SK-N-SH (cell line): Measurements from ENCODE around the gene ADCY1. TPM values are rescaled to one million over a fixed set of nuclear protein-coding genes. Genes with fewer than 3 reads are reported as not detected.

ENCODE experiments used
- CTCF ChIA-PET: fragments of 300-600, 350-600 bp; formaldehyde crosslinking; extraction: SDS; loops from one replicate; lab custom pipeline; 2021; lab: Yijun Ruan, JAX
- POLR2A ChIA-PET: fragments of 350-600 bp; sonication (Branson Sonifier 250); formaldehyde crosslinking; extraction: SDS; loops from one replicate; lab custom pipeline; 2020; ENCODE audit warnings: antibody characterized with exemption, inconsistent platforms; lab: Yijun Ruan, JAX
- DNase-seq: peaks from one replicate; pipeline ENCODE4 v3.0.0; 2012
- H2AFZ ChIP-seq: fragments of 200-600 bp; sonication (generic); 2 replicates; pipeline ENCODE4 v1.8.1; 2016; ENCODE audit warnings: antibody characterized with exemption, mild to moderate bottlenecking, low read depth
- H3F3A ChIP-seq: fragments of 200-600 bp; sonication (generic); replicated peaks from 2 replicates; pipeline ENCODE3; 2016; ENCODE audit warnings: antibody characterized with exemption, mild to moderate bottlenecking; ENCODE audit not compliant: insufficient read depth
- H3K27ac ChIP-seq, 2 experiments: fragments of 200-500 bp in 1 of 2; fragments of 200-600 bp in 1 of 2; sonication (Bioruptor generic) in 1 of 2; sonication (generic), shearing (Covaris generic) in 1 of 2; 2 replicates each; pipeline versions ENCODE4 v1.5.1 to v1.6.1; 2014 to 2016; ENCODE audit warnings: low read depth in 2 of 2, inconsistent platforms in 1 of 2, low read length in 1 of 2, mild to moderate bottlenecking in 1 of 2, mixed read lengths in 1 of 2
- H3K27me3 ChIP-seq: fragments of 200-600 bp; sonication (generic), shearing (Covaris generic); 2 replicates; pipeline ENCODE4 v1.6.1; 2016; ENCODE audit warnings: mixed run types; ENCODE audit not compliant: insufficient read depth
- H3K36me3 ChIP-seq, 2 experiments: fragments of 200-500 bp in 1 of 2; fragments of 200-600 bp in 1 of 2; sonication (Bioruptor generic) in 1 of 2; sonication (generic) in 1 of 2; replicated peaks in 1 of 2; 2 replicates each; pipeline versions ENCODE3 to v1.5.1; 2014 to 2016; ENCODE audit warnings: low read length in 1 of 2, mild to moderate bottlenecking in 1 of 2; ENCODE audit not compliant: insufficient read depth in 2 of 2, control insufficient read depth in 1 of 2
- H3K4me1 ChIP-seq, 2 experiments: fragments of 200-500 bp in 1 of 2; fragments of 200-600 bp in 1 of 2; sonication (Bioruptor generic) in 1 of 2; sonication (generic), shearing (Covaris generic) in 1 of 2; 2 replicates each; pipeline versions ENCODE4 v1.5.1 to v1.6.1; 2014 to 2016; ENCODE audit warnings: low read depth in 1 of 2, low read length in 1 of 2, mixed run types in 1 of 2; ENCODE audit not compliant: insufficient read depth in 2 of 2, control insufficient read depth in 1 of 2
- H3K4me2 ChIP-seq: fragments of 200-600 bp; sonication (generic), shearing (Covaris generic); 2 replicates; pipeline ENCODE4 v1.6.1; 2017; ENCODE audit warnings: mixed run types
- H3K4me3 ChIP-seq, 2 experiments: fragments of 200-500 bp in 1 of 2; fragments of 200-600 bp in 1 of 2; sonication (Bioruptor generic) in 1 of 2; sonication (generic), shearing (Covaris generic) in 1 of 2; 2 replicates each; pipeline versions ENCODE4 v1.5.1 to v1.8.1; 2014 to 2016; ENCODE audit warnings: low read depth in 2 of 2, inconsistent platforms in 1 of 2, low read length in 1 of 2, mild to moderate bottlenecking in 1 of 2, mixed read lengths in 1 of 2, moderate library complexity in 1 of 2
- H3K79me2 ChIP-seq: fragments of 200-600 bp; sonication (generic); 2 replicates; pipeline ENCODE4 v1.8.1; 2017; ENCODE audit warnings: mild to moderate bottlenecking; ENCODE audit not compliant: insufficient read depth
- H3K9ac ChIP-seq: fragments of 200-600 bp; sonication (generic); 2 replicates; pipeline ENCODE4 v1.6.1; 2017; ENCODE audit warnings: mixed run types
- H3K9me2 ChIP-seq: fragments of 200-600 bp; sonication (generic); 2 replicates; pipeline ENCODE4 v1.6.1; 2017; ENCODE audit warnings: mixed run types
- H3K9me3 ChIP-seq: fragments of 200-600 bp; sonication (generic); 2 replicates; pipeline ENCODE4 v1.6.1; 2017; ENCODE audit warnings: mixed run types, mild to moderate bottlenecking, moderate library complexity
- H4K20me1 ChIP-seq: fragments of 200-600 bp; sonication (generic); 2 replicates; pipeline ENCODE4 v1.6.1; 2017; ENCODE audit warnings: mild to moderate bottlenecking, mixed run types; ENCODE audit not compliant: insufficient read depth
- ELF1 ChIP-seq: IDR thresholded peaks from 2 replicates; pipeline ENCODE4 v1.4.0; 2012
- EP300 ChIP-seq, 2 experiments: IDR thresholded peaks; 2 replicates each; pipeline versions ENCODE4 v1.4.0 to v1.6.1; 2012; ENCODE audit warnings: borderline replicate concordance in 1 of 2, low read depth in 1 of 2, low read length in 1 of 2
- EZH2phosphoT487 ChIP-seq: fragments of 200-600 bp; sonication (generic); IDR thresholded peaks from 2 replicates; pipeline ENCODE4 v1.6.1; 2017; ENCODE audit warnings: low read depth, mixed run types, mild to moderate bottlenecking, antibody characterized with exemption, moderate library complexity, borderline replicate concordance
- FOXJ3 ChIP-seq: sonication (generic); formaldehyde crosslinking; IDR thresholded peaks from 2 replicates; pipeline ENCODE4 v1.5.1; 2020; ENCODE audit warnings: mild to moderate bottlenecking, missing genetic modification reagents
- FOXM1 ChIP-seq: IDR thresholded peaks from 2 replicates; pipeline ENCODE4 v1.4.0; 2012; ENCODE audit warnings: low read depth, mild to moderate bottlenecking
- GABPA ChIP-seq: IDR thresholded peaks from 2 replicates; pipeline ENCODE4 v1.4.0; 2012; ENCODE audit warnings: low read depth, mild to moderate bottlenecking
- IRF3 ChIP-seq: fragments of 150-350 bp; IDR thresholded peaks from 2 replicates; pipeline ENCODE4 v1.6.1; 2016; ENCODE audit warnings: mild to moderate bottlenecking, low read depth, low read length
- JUND ChIP-seq: IDR thresholded peaks from 2 replicates; pipeline ENCODE4 v1.4.0; 2012
- MAX ChIP-seq: IDR thresholded peaks from 2 replicates; pipeline ENCODE4 v1.4.0; 2012; ENCODE audit warnings: low read depth
- MEF2A ChIP-seq: IDR thresholded peaks from 2 replicates; pipeline ENCODE4 v1.4.0; 2012; ENCODE audit warnings: low read depth, borderline replicate concordance
- NRF1 ChIP-seq: IDR thresholded peaks from 2 replicates; pipeline ENCODE4 v1.6.1; 2012; ENCODE audit warnings: low read depth, mild to moderate bottlenecking, low read length
- RCOR1 ChIP-seq: fragments of 150-350 bp; IDR thresholded peaks from 2 replicates; pipeline ENCODE4 v1.6.1; 2017; ENCODE audit warnings: antibody characterized with exemption, low read length
- RXRA ChIP-seq: IDR thresholded peaks from 2 replicates; pipeline ENCODE4 v1.4.0; 2012; ENCODE audit warnings: low read depth, mild to moderate bottlenecking, borderline replicate concordance
- SIN3A ChIP-seq: IDR thresholded peaks from 2 replicates; pipeline ENCODE4 v1.6.1; 2012; ENCODE audit warnings: low read depth, mild to moderate bottlenecking, low read length, moderate library complexity, borderline replicate concordance
- SMC3 ChIP-seq: IDR thresholded peaks from 2 replicates; pipeline ENCODE4 v1.6.1; 2012; ENCODE audit warnings: low read depth, low read length, improper control_type of control experiment
- TAF1 ChIP-seq: IDR thresholded peaks from 2 replicates; pipeline ENCODE4 v1.6.1; 2012; ENCODE audit warnings: low read depth, mild to moderate bottlenecking, low read length, moderate library complexity, borderline replicate concordance
- TCF12 ChIP-seq: IDR thresholded peaks from 2 replicates; pipeline ENCODE4 v1.4.0; 2012
- USF1 ChIP-seq: IDR thresholded peaks from 2 replicates; pipeline ENCODE4 v1.4.0; 2012; ENCODE audit warnings: low read depth, borderline replicate concordance
- USF2 ChIP-seq: fragments of 150-350 bp; IDR thresholded peaks from 2 replicates; pipeline ENCODE4 v1.6.1; 2017; ENCODE audit warnings: antibody characterized with exemption, low read length, low read depth, borderline replicate concordance
- ZBTB33 ChIP-seq: IDR thresholded peaks from 2 replicates; pipeline ENCODE4 v1.4.0; 2012; ENCODE audit warnings: low read depth, borderline replicate concordance
- WGBS: methylation state at CpG from one replicate; pipeline ENCODE4 v1.1.6; 2017; ENCODE audit warnings: low lambda C conversion rate; 5-methylcytosine and 5-hydroxymethylcytosine counted together
- polyA plus RNA-seq, 3 experiments: library from polyadenylated mRNA; depleted of rRNA; stranded (reverse); fragments of >200 nt; gene quantifications; 2 replicates each; pipeline ENCODE4 v1.2.3, GENCODE V29; 2012

Gene ADCY1
- polyA plus RNA-seq, 1 of the 3 experiments (the other 2 are of a cell fraction) = 0.16 TPM

- Histone ChIP-seq H3K27ac (no peak overlapping the region; a peak in 1 of 4 replicates), H3K4me3 (no peak overlapping the region), H3K79me2 (no peaks in the 10 kb centered on the region), H2AFZ (no peak overlapping the region), H3K9ac (no peak overlapping the region), H3K27me3 (no peaks in the 10 kb centered on the region), H3K4me1 (peaks cover 0 to 4% of the 10 kb centered on the region in 2 experiments; a peak in 1 of 4 replicates), H3F3A (no peaks in the 10 kb centered on the region), H4K20me1 (no peaks in the 10 kb centered on the region), H3K9me3 (no peaks in the 10 kb centered on the region), H3K36me3 (no peaks in the 10 kb centered on the region), H3K9me2 (no peaks in the 10 kb centered on the region), H3K4me2 (no peak overlapping the region)
- no peak for DNase-seq
- CTCF ChIA-PET = interaction anchor here (0.7 to 2.1 kb wide), 4 partner anchors 9 to 57 kb away, joined by 3 to 13 read pairs (median 3); no protein-coding TSS in a partner anchor
- WGBS = 29% methylated on average over 9 of the region's 9 CpGs
- POLR2A ChIA-PET = no interaction called here
- no peak for TF ChIP-seq JUND
- TF ChIP-seq MEF2A = no peak
- no peak for TF ChIP-seq RXRA
- TF ChIP-seq TAF1 = no peak
- no peak for TF ChIP-seq NRF1
- TF ChIP-seq IRF3 = no peak
- no peak for TF ChIP-seq USF1
- TF ChIP-seq TCF12 = no peak
- no peak for TF ChIP-seq ZBTB33
- TF ChIP-seq GABPA = no peak
- TF ChIP-seq, all 33 proteins: peak for 0
Observed at GRCh38 chr7:45663965-45664633, 89.9 kb downstream of the ADCY1 start.

GRCh38 chr7:45665172-45665571 is 91.0 kb downstream of the ADCY1 start:
- Histone ChIP-seq H3F3A (no peaks in the 10 kb centered on the region), H3K79me2 (no peaks in the 10 kb centered on the region), H3K9ac (no peak overlapping the region), H3K36me3 (no peaks in the 10 kb centered on the region), H3K9me3 (no peaks in the 10 kb centered on the region), H3K4me3 (no peak overlapping the region), H3K9me2 (no peaks in the 10 kb centered on the region), H3K27ac (no peak overlapping the region), H3K27me3 (no peaks in the 10 kb centered on the region), H2AFZ (no peak overlapping the region), H3K4me1 (peaks cover 0 to 4% of the 10 kb centered on the region in 2 experiments; a peak in 1 of 4 replicates), H3K4me2 (no peak overlapping the region), H4K20me1 (no peaks in the 10 kb centered on the region)
- CTCF ChIA-PET = interaction anchor here (1.1 kb wide), 1 partner anchor 14 kb away, joined by 3 read pairs; no protein-coding TSS in a partner anchor
- POLR2A ChIA-PET = no interaction called here
- DNase-seq = no peak
- 41% methylated on average over 7 of the region's 7 CpGs for WGBS
- no peak for TF ChIP-seq ZBTB33
- TF ChIP-seq FOXJ3 (CRISPR knock-in tag) = no peak
- TF ChIP-seq RCOR1 = no peak
- no peak for TF ChIP-seq EZH2phosphoT487
- TF ChIP-seq MAX = no peak
- TF ChIP-seq SMC3 = no peak
- TF ChIP-seq TAF1 = no peak
- TF ChIP-seq USF2 = no peak
- no peak for TF ChIP-seq EP300 (IDR thresholded peaks at IDR 0.05; ENCODE audit: borderline replicate concordance in 1 of 2, low read depth in 1 of 2, low read length in 1 of 2)
- no peak for TF ChIP-seq JUND
- no peak for TF ChIP-seq FOXM1
- TF ChIP-seq GABPA = no peak
- no peak for TF ChIP-seq ELF1
- no peak for TF ChIP-seq SIN3A
